Karpas-422 (cell line): Measurements from ENCODE around the gene ARHGAP27. TPM values are rescaled to one million over a fixed set of nuclear protein-coding genes. Genes with fewer than 3 reads are reported as not detected.
"Not testable (repeated sequence)": the region's sequence is repeated elsewhere in the genome, so short reads cannot be mapped to it uniquely, and the experiment has no call there.

Experiments used
- DNase-seq: peaks from one replicate; pipeline ENCODE4 v3.0.0-alpha.2; 2015
- H2AFZ ChIP-seq: fragments of 200-600 bp; sonication (generic); 2 replicates; pipeline ENCODE4 v1.6.1; 2014; ENCODE audit warnings: antibody characterized with exemption, low read length, mixed read lengths
- H3K27ac ChIP-seq: fragments of 200-600 bp; sonication (generic); 2 replicates; pipeline ENCODE4 v1.5.1; 2014; ENCODE audit warnings: mild to moderate bottlenecking, low read length, moderate library complexity
- H3K27me3 ChIP-seq: fragments of 200-600 bp; sonication (generic); 2 replicates; pipeline ENCODE4 v1.6.1; 2014; ENCODE audit warnings: low read length, mixed read lengths
- H3K36me3 ChIP-seq: fragments of 200-600 bp; sonication (generic); 2 replicates; pipeline ENCODE4 v1.6.1; 2014; ENCODE audit warnings: low read length, mixed read lengths; ENCODE audit not compliant: insufficient read depth
- H3K4me1 ChIP-seq: fragments of 200-600 bp; sonication (generic); 2 replicates; pipeline ENCODE4 v1.6.1; 2014; ENCODE audit warnings: mild to moderate bottlenecking, low read length, mixed read lengths
- H3K4me2 ChIP-seq: fragments of 200-600 bp; sonication (generic); 2 replicates; pipeline ENCODE4 v1.6.1; 2014; ENCODE audit warnings: low read length, low read depth, mild to moderate bottlenecking; ENCODE audit not compliant: poor library complexity, severe bottlenecking
- H3K4me3 ChIP-seq: fragments of 200-600 bp; sonication (generic); 2 replicates; pipeline ENCODE4 v1.5.1; 2014; ENCODE audit warnings: mild to moderate bottlenecking, antibody characterized with exemption, low read length, mixed read lengths
- H3K79me2 ChIP-seq: fragments of 200-600 bp; sonication (generic); 2 replicates; pipeline ENCODE4 v1.6.1; 2014; ENCODE audit warnings: mild to moderate bottlenecking, low read length, mixed read lengths
- H3K9ac ChIP-seq: fragments of 200-600 bp; sonication (generic); 2 replicates; pipeline ENCODE4 v1.6.0; 2014; ENCODE audit warnings: low read length
- H3K9me2 ChIP-seq: fragments of 200-600 bp; sonication (generic), shearing (Covaris generic); replicated peaks from 2 replicates; pipeline ENCODE4 v1.6.0; 2014; ENCODE audit warnings: mild to moderate bottlenecking, low read length, moderate library complexity; ENCODE audit not compliant: insufficient read depth
- H3K9me3 ChIP-seq: fragments of 300-700, 200-600 bp; sonication (generic); 2 replicates; pipeline ENCODE4 v1.6.1; 2014; ENCODE audit warnings: low read length, mixed read lengths
- H4K20me1 ChIP-seq: fragments of 200-600 bp; sonication (generic); 2 replicates; pipeline ENCODE4 v1.6.1; 2014; ENCODE audit warnings: mild to moderate bottlenecking, antibody characterized with exemption, low read length, low read depth; ENCODE audit not compliant: insufficient read depth
- total RNA-seq: library from RNA; depleted of rRNA; stranded (reverse); fragments of >200 nt; shearing (Covaris generic); gene quantifications from 2 replicates; pipeline ENCODE4 v1.2.3, GENCODE V29; 2014; ENCODE audit warnings: low replicate concordance; rRNA removed

Gene ARHGAP27
- total RNA-seq, 1 experiment from 2014 or later, result 24.9 TPM

- H3K9me2 ChIP-seq, result no peaks in the 10 kb centered on the region
- no peak overlapping the region for H2AFZ ChIP-seq
- H3K4me2 ChIP-seq, result no peak overlapping the region
- H3K4me3 ChIP-seq, result no peak overlapping the region
- no peaks in the 10 kb centered on the region for H3K4me1 ChIP-seq
- H3K36me3 ChIP-seq, result no peaks in the 10 kb centered on the region
- no peak overlapping the region for H3K27ac ChIP-seq
- H3K79me2 ChIP-seq, result no peaks in the 10 kb centered on the region
- H3K9ac ChIP-seq, result no peak overlapping the region
- no peaks in the 10 kb centered on the region for H4K20me1 ChIP-seq
- no peaks in the 10 kb centered on the region for H3K9me3 ChIP-seq
- no peaks in the 10 kb centered on the region for H3K27me3 ChIP-seq
- no peak for DNase-seq
Observed at GRCh38 chr17:45347444-45347843, 85.2 kb downstream of the ARHGAP27 start.

- no peak overlapping the region for H3K4me3 ChIP-seq
- no peaks in the 10 kb centered on the region for H3K9me3 ChIP-seq
- no peaks in the 10 kb centered on the region for H3K4me1 ChIP-seq
- no peaks in the 10 kb centered on the region for H3K27me3 ChIP-seq
- no peaks in the 10 kb centered on the region for H3K36me3 ChIP-seq
- no peak for DNase-seq
- no peaks in the 10 kb centered on the region for H3K79me2 ChIP-seq
- no peaks in the 10 kb centered on the region for H4K20me1 ChIP-seq
- H3K4me2 ChIP-seq, result no peak overlapping the region
- H3K9me2 ChIP-seq, result no peaks in the 10 kb centered on the region
- H3K9ac ChIP-seq, result no peak overlapping the region
- no peak overlapping the region for H3K27ac ChIP-seq
- no peak overlapping the region for H2AFZ ChIP-seq
Observed at GRCh38 chr17:45346216-45347015, 86.3 kb downstream of the ARHGAP27 start.

GRCh38 chr17:45345554-45346215, 87.0 kb downstream of the ARHGAP27 start:
- no peak for DNase-seq
- H3K4me3 ChIP-seq, result no peak overlapping the region
- H3K4me1 ChIP-seq, result no peaks in the 10 kb centered on the region
- no peaks in the 10 kb centered on the region for H4K20me1 ChIP-seq
- no peaks in the 10 kb centered on the region for H3K9me2 ChIP-seq
- no peaks in the 10 kb centered on the region for H3K9me3 ChIP-seq
- no peaks in the 10 kb centered on the region for H3K36me3 ChIP-seq
- no peaks in the 10 kb centered on the region for H3K79me2 ChIP-seq
- no peak overlapping the region for H3K4me2 ChIP-seq
- no peak overlapping the region for H2AFZ ChIP-seq
- no peaks in the 10 kb centered on the region for H3K27me3 ChIP-seq
- no peak overlapping the region for H3K9ac ChIP-seq
- H3K27ac ChIP-seq, result no peak overlapping the region

- H3K36me3 ChIP-seq, result no peaks in the 10 kb centered on the region
- H3K9ac ChIP-seq, result no peak overlapping the region
- no peak for DNase-seq
- no peaks in the 10 kb centered on the region for H3K79me2 ChIP-seq
- no peaks in the 10 kb centered on the region for H3K4me1 ChIP-seq
- no peaks in the 10 kb centered on the region for H3K9me3 ChIP-seq
- H4K20me1 ChIP-seq, result no peaks in the 10 kb centered on the region
- H3K27ac ChIP-seq, result no peak overlapping the region
- H2AFZ ChIP-seq, result no peak overlapping the region
- no peaks in the 10 kb centered on the region for H3K27me3 ChIP-seq
- H3K9me2 ChIP-seq, result no peaks in the 10 kb centered on the region
- H3K4me2 ChIP-seq, result no peak overlapping the region
- H3K4me3 ChIP-seq, result no peak overlapping the region
Observed at GRCh38 chr17:45345246-45345553, 87.5 kb downstream of the ARHGAP27 start.

- not testable (repeated sequence) for H2AFZ ChIP-seq, H3K9ac ChIP-seq, H3K27ac ChIP-seq, H3K36me3 ChIP-seq, H3K9me2 ChIP-seq, H3K79me2 ChIP-seq, DNase-seq, H3K4me3 ChIP-seq, H3K4me1 ChIP-seq, H3K27me3 ChIP-seq, H4K20me1 ChIP-seq, H3K9me3 ChIP-seq, H3K4me2 ChIP-seq
Observed at GRCh38 chr17:45343967-45344664, 88.6 kb downstream of the ARHGAP27 start.

Other genes starting within 250 kb of the ARHGAP27 start
- not detected in 2 replicates for gene FMNL1, start 211.0 kb downstream of the ARHGAP27 start, total RNA-seq
- gene SPATA32, start 170.8 kb downstream of the ARHGAP27 start, total RNA-seq, result not detected in 2 replicates
- 7.6 and 12.0 TPM in 2 replicates for gene MAP3K14, start 115.8 kb downstream of the ARHGAP27 start, total RNA-seq
- gene PLEKHM1, start 57.9 kb upstream of the ARHGAP27 start, total RNA-seq, result 30.4 and 43.1 TPM in 2 replicates